ENCODE measurements around the gene ARRB1. TPM values are rescaled to one million over a fixed set of nuclear protein-coding genes. Genes with fewer than 3 reads are reported as not detected.

ARRB1 gene
- total RNA-seq, 2 experiments from 2014 or later, result 15.7 to 16.6 TPM

DNA sequence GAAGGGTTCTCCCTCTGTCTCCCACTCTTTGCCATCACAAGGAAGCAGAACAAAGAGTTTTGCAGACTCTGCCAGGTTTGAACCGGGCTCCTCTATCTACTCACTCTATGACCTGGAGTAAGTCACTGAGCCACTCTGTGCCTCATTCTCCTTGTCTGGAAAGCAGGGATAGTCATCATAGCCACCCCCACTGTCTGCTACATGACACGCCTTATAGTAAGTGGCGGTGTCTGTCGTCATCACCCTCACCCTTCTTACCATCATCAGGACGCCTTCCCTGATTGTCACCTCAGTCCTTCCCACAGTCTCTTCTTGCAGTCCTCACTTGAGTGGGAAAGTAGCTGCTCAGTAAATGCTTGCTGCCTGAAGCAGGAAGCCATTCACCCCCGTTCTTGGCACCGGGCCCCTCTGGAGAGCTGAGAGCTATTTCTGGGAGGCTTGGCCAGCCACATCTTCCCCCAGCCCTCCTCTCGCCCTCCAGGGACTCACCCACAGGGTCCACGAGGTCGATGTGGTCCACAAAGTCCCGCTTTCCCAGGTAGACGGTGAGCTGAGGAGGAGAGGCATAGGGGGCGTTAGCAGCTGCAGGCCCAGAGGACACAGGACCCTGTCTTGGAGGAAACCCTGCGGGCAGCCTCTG, 64.5 kb downstream of the ARRB1 start:
- H3K9me3 Mint-ChIP-seq, result no peaks in the 10 kb centered on the region
- H3K27me3 Mint-ChIP-seq (ENCODE audit: low read depth), result no peaks in the 10 kb centered on the region
- H3K27ac Mint-ChIP-seq, result no peak overlapping the region
- no peaks in the 10 kb centered on the region for H3K36me3 Mint-ChIP-seq (ENCODE audit: low read depth)
- H3K4me3 Mint-ChIP-seq, result no peak overlapping the region
- peaks cover 7% of the 10 kb centered on the region for H3K4me1 Mint-ChIP-seq (ENCODE audit: low read depth)
- intact Hi-C loops (cut with micrococcal nuclease), result no loop called here
- CTCF ChIA-PET, result interaction anchor here (2.6 kb wide), 1 partner anchor 98 kb away, joined by 8 read pairs; no protein-coding TSS in a partner anchor
- DNase-seq, result no peak

DNA sequence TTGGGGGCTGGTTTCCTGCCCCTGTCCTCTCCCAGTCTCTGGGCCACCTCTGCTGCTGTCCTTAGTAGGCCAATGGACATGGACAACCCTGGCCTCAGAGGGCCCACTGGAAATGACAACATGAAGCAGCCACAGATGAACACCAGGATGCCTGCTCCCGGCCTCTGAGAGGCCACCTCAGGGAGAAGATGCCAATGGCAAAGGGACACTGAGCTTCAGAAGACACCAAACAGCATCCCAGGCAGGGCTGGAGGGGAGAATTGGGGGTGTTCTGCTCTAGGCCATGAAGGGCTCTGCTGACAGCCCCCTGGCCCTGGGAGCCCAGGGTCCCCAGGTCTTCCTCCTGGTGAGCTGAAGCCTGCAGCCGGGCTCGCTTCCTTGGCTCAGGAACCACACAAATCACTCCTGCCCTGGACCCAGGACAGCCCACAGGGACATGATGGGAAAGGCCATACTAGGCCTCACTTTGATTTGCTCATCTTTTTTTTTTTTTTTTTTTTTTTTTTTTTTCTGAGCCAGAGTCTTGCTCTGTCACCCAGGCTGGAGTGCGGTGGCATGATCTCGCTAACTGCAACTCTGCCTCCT, 65.6 kb downstream of the ARRB1 start:
- Mint-ChIP-seq H3K27me3 (ENCODE audit: low read depth) (no peaks in the 10 kb centered on the region), H3K27ac (no peak overlapping the region), H3K36me3 (ENCODE audit: low read depth) (no peaks in the 10 kb centered on the region), H3K9me3 (no peaks in the 10 kb centered on the region), H3K4me3 (no peak overlapping the region), H3K4me1 (ENCODE audit: low read depth) (peaks cover 5% of the 10 kb centered on the region)
- CTCF ChIA-PET, result interaction anchor here (1.6 to 2.6 kb wide), 2 partner anchors 99 to 102 kb away, joined by 3 to 8 read pairs; no protein-coding TSS in a partner anchor
- DNase-seq, result no peak
- intact Hi-C loops (cut with micrococcal nuclease), result no loop called here

DNA sequence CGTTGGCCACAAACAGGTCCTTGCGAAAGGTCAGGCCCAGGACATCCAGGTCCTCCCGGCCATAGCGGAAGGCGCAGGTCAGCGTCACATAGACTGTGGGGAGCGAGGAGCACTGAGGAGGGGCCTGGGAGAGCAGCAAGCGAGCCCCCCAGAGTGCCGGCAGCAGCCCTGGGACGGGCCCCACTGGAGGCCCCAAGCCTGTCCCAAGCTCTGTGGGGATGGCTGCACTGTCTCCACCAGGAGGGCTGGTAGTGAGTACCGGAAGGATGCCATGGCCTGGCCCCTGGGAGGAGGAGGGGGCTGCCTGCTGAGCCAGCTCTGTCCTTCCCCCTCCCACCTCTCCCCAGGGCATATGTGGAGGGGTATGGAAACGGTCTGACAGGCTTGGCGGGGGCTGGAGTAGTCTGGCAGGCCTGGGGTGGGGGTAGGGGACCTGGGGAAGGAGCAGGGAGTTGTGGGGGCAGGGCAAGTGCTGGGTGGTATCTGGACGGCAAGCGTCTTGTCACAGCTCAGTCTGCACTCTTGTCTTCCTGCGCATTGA, 68.0 kb downstream of the ARRB1 start:
- Mint-ChIP-seq H3K36me3 (ENCODE audit: low read depth) (peaks cover 2% of the 10 kb centered on the region), H3K9me3 (no peaks in the 10 kb centered on the region), H3K4me1 (ENCODE audit: low read depth) (peaks cover 15% of the 10 kb centered on the region), H3K4me3 (no peak overlapping the region), H3K27me3 (ENCODE audit: low read depth) (no peaks in the 10 kb centered on the region), H3K27ac (no peak overlapping the region)
- intact Hi-C loops (cut with micrococcal nuclease), result no loop called here
- CTCF ChIA-PET, result interaction anchor here (1.2 to 13.4 kb wide), 2 partner anchors 103 to 248 kb away, joined by 3 to 374 read pairs; no protein-coding TSS in a partner anchor
- DNase-seq, result no peak

DNA sequence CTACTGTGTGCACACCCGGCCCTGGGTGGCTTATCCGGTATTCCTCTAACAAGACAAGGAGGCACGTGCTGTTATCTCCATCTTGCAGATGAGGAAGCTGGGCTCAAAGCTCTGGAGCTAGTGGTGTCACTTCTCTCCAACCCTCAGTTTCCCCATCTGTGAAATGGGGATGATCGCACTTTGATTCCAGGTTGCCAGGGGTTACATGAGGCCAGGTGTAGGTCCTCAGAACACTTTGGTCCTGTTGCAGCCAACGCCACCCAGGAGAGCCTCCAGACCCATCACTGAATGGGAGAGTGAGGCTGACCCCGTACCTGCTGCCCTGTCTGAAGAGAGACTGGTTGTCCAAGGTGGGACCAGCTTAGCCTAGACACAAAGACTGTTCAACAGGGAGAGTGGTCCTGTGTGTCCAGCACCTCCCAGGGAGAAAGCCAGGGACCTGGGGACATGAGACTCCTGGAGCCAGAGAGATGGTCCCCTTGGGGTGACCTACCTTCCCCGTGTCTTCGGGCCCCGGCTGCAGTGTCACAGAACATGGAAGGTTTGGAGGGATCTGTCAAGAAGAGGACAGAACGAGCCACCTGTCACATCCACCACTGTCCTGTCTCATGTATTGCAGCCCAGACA, 69.9 kb downstream of the ARRB1 start:
- peaks cover 5% of the 10 kb centered on the region for H3K36me3 Mint-ChIP-seq (ENCODE audit: low read depth)
- H3K27ac Mint-ChIP-seq, result no peak overlapping the region
- intact Hi-C loops (cut with micrococcal nuclease), result no loop called here
- no peak for DNase-seq
- CTCF ChIA-PET, result interaction anchor here (0.9 to 13.4 kb wide), 7 partner anchors 10 to 105 kb away, joined by 3 to 374 read pairs (median 6); partner anchors contain the start of gene ARRB1
- no peaks in the 10 kb centered on the region for H3K27me3 Mint-ChIP-seq (ENCODE audit: low read depth)
- no peak overlapping the region for H3K4me3 Mint-ChIP-seq
- H3K4me1 Mint-ChIP-seq (ENCODE audit: low read depth), result peaks cover 26% of the 10 kb centered on the region
- H3K9me3 Mint-ChIP-seq, result no peaks in the 10 kb centered on the region

DNA sequence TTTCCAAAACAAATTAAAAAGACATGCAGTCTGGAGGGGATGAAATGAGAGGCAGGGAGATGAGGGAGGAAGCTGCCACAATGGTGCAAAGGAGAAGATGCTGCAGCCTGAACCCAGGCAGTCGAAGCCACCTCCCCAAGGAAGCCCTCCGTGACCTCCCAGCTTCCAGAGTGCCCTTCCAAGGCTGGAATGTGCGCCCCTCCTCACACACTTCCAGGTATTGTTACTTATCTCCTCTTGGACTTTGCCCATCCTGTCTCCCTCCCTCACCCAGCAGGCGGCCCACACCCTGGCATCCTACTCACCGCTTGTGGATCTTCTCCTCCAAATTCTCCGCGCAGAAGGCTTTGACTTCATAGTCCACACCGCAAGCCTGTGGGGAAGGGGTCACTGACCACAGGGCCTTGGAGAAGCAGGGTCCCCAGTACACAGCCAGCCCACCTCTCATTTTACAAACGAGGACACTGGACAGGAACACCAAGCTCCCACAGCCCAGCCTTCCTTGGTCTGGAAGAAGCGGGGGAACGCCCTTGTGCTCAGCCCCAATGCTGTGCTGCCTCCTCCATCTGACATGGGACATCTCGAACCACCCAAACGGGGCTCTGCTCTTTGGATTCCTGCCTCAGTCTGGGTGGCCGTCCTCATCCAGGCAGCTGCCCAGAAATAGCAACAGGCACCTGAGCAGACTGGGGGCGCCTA, 70.5 kb downstream of the ARRB1 start:
- H3K9me3 Mint-ChIP-seq, result no peaks in the 10 kb centered on the region
- H3K27ac Mint-ChIP-seq, result peak overlapping the region; percentile 73
- intact Hi-C loops (cut with micrococcal nuclease), result loop anchor here (1.0 kb wide), 5 partner anchors 45 to 251 kb away; no protein-coding TSS in a partner anchor
- no peak overlapping the region for H3K4me3 Mint-ChIP-seq
- no peak for DNase-seq
- H3K4me1 Mint-ChIP-seq (ENCODE audit: low read depth), result peaks cover 32% of the 10 kb centered on the region
- H3K27me3 Mint-ChIP-seq (ENCODE audit: low read depth), result no peaks in the 10 kb centered on the region
- CTCF ChIA-PET, result interaction anchor here (0.7 to 13.4 kb wide), 31 partner anchors 8 to 253 kb away, joined by 3 to 374 read pairs (median 5); partner anchors contain the start of gene ARRB1
- peaks cover 5% of the 10 kb centered on the region for H3K36me3 Mint-ChIP-seq (ENCODE audit: low read depth)

DNA sequence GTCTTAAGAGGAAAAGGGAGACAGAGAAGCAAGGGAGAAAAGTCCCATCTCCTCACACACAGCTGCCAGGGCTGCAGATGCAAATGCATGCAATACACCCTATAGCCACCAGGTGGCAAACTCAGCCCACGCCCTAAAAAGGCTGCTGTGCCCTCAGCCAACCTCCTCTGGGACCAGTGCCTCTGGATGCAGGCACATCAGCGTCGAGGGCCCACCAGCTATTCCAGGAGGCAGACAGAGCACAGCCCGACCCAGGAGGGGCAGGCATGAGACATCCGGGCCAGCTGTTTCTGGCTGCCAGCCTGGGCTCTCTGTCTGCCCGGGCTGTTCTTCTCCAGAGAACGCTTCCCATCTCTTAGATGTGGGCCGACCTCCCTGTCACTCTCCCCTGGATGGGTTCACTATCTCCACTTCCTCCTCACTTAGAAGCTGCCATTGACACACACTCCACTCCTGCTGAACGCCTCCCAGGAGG, 71.2 kb downstream of the ARRB1 start:
- H3K27ac Mint-ChIP-seq, result peak overlapping the region; percentile 73

DNA sequence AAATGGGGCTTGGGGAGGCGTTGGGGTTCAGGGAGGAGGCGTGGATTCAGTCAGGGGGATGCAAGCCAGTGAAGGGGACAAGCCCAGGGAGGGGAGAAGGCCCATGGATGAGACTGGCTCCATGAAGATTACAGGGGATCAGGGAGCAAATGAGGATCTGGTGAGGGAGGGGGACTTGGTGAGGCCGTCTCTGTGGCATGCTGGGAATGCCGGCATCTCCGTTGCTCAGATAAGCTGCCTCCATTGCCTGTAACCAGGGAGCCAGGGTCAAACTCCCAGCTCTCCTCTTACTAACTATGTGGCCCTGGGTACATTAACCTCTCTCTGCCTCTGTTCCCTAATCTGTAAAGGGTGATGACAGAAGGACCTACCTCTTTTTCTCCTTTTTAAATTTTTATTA, 72.2 kb downstream of the ARRB1 start:
- CTCF ChIA-PET, result interaction anchor here (0.6 to 13.4 kb wide), 30 partner anchors 9 to 956 kb away, joined by 3 to 374 read pairs (median 6); partner anchors contain the start of gene ARRB1
- Mint-ChIP-seq H3K27ac (no peak overlapping the region), H3K4me1 (ENCODE audit: low read depth) (peaks cover 39% of the 10 kb centered on the region), H3K4me3 (no peak overlapping the region), H3K9me3 (no peaks in the 10 kb centered on the region), H3K36me3 (ENCODE audit: low read depth) (peaks cover 9% of the 10 kb centered on the region), H3K27me3 (ENCODE audit: low read depth) (no peaks in the 10 kb centered on the region)
- DNase-seq, result no peak
- intact Hi-C loops (cut with micrococcal nuclease), result no loop called here

More for the DNA sequence above, 71.2 kb downstream of the ARRB1 start:
- H3K27me3 Mint-ChIP-seq (ENCODE audit: low read depth), result no peaks in the 10 kb centered on the region
- intact Hi-C loops (cut with micrococcal nuclease), result loop anchor here (1.0 kb wide), 5 partner anchors 46 to 252 kb away; no protein-coding TSS in a partner anchor
- H3K4me1 Mint-ChIP-seq (ENCODE audit: low read depth), result peaks cover 38% of the 10 kb centered on the region
- H3K9me3 Mint-ChIP-seq, result no peaks in the 10 kb centered on the region
- peaks cover 8% of the 10 kb centered on the region for H3K36me3 Mint-ChIP-seq (ENCODE audit: low read depth)
- H3K4me3 Mint-ChIP-seq, result no peak overlapping the region
- CTCF ChIA-PET, result interaction anchor here (0.6 to 13.4 kb wide), 38 partner anchors 9 to 253 kb away, joined by 3 to 374 read pairs (median 5); partner anchors contain the start of gene ARRB1
- DNase-seq, result peak; percentile 86

DNA sequence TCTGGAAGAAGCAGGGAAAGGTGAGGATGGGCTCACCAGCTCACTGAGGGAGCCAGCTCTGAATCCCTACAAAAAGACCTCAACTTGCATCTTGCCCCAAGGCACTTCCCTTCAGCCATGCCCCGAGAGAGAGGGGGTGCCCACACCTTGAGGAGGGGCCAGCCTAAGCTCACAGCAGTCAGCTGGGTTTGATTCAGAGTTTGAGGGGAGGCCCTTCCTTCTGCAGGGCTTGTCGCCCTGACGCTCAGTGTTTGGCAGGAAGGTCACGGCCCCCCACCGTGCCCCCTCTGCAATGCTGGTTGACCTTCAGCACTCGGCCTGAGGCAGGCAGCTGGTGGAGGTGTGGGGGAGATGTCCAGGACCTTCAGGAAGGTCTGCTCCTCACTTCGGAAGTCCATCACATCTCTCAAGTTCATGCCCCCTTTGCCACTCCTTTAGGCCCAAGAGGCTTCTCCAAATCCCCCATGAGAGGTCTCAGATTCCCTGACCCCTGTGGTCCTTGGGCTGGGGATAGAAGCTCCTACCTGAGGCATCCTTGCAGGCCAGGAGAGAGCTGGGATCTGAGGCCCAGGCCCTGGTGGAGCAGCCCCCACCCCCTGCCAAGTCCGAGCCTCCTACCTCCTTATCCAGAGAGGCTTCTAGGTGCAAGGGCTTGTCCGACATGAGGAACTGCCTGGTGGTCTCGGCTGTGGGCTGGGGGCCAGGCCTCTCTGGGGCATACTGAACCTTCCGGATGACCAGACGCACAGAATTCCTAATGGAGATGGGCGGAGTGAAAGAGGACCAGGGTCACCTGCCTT, 73.3 kb downstream of the ARRB1 start:
- no peaks in the 10 kb centered on the region for H3K9me3 Mint-ChIP-seq
- H3K27ac Mint-ChIP-seq, result peak overlapping the region; percentile 47
- H3K4me1 Mint-ChIP-seq (ENCODE audit: low read depth), result peaks cover 48% of the 10 kb centered on the region
- intact Hi-C loops (cut with micrococcal nuclease), result no loop called here
- DNase-seq, result no peak
- CTCF ChIA-PET, result interaction anchor here (1.1 to 13.4 kb wide), 3 partner anchors 17 to 108 kb away, joined by 3 to 374 read pairs (median 7); no protein-coding TSS in a partner anchor
- H3K4me3 Mint-ChIP-seq, result no peak overlapping the region
- peaks cover 13% of the 10 kb centered on the region for H3K36me3 Mint-ChIP-seq (ENCODE audit: low read depth)
- no peaks in the 10 kb centered on the region for H3K27me3 Mint-ChIP-seq (ENCODE audit: low read depth)

DNA sequence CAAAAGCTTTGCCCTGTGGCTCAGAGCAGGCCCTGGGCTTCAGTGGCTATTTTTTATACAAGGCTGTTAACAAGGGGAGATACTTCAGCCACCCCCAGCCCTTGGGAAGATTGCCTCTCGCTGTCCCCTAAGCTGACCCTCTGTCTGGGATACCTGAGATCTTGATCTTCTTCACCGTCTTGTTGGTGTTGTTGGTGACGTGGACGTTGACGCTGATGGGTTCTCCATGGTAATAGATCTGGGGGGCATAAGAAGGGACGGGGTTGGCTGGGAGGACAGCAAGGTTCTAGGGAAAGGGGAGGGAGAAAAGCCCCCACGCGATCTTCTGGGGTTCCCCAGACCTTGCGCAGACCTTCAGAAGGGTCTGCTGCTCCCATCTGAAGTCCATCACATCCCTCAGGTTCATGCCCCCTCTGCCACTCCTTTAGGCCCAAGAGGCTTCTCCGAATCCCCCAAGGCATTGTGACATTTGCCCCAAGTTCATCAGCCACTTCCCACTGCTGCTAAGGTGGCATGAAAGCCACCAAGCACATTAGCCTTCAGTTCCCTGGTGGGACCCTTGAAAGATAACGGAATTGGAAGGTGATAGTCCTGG, 74.2 kb downstream of the ARRB1 start:
- intact Hi-C loops (cut with micrococcal nuclease), result no loop called here
- no peaks in the 10 kb centered on the region for H3K27me3 Mint-ChIP-seq (ENCODE audit: low read depth)
- no peaks in the 10 kb centered on the region for H3K9me3 Mint-ChIP-seq
- H3K27ac Mint-ChIP-seq, result peak overlapping the region; percentile 70
- CTCF ChIA-PET, result interaction anchor here (0.9 to 13.4 kb wide), 7 partner anchors 16 to 255 kb away, joined by 3 to 374 read pairs (median 7); no protein-coding TSS in a partner anchor
- peaks cover 16% of the 10 kb centered on the region for H3K36me3 Mint-ChIP-seq (ENCODE audit: low read depth)
- H3K4me3 Mint-ChIP-seq, result no peak overlapping the region
- no peak for DNase-seq
- H3K4me1 Mint-ChIP-seq (ENCODE audit: low read depth), result peaks cover 54% of the 10 kb centered on the region

DNA sequence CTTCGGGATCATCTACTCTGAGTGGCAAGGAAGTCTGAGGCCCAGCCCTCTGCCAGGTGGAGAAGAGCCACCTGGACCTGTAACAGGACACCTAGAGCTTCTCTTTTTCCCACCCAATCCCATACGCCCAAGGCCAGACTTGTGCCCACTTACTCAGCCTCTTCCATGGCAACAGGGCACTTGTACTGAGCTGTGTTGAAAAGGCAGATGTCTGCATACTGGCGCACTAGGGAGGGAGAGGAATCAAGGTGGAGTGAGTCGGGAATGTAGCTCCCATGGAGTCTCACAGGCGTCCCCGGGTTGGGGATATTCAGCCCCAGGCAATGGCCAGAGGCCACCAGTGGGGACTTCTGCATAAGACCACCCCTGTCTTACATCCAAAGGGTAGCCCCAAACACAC, 74.8 kb downstream of the ARRB1 start:
- CTCF ChIA-PET, result interaction anchor here (0.6 to 13.4 kb wide), 12 partner anchors 8 to 710 kb away, joined by 3 to 374 read pairs (median 5); no protein-coding TSS in a partner anchor

More for the DNA sequence above, 74.8 kb downstream of the ARRB1 start:
- no peak overlapping the region for H3K4me3 Mint-ChIP-seq
- DNase-seq, result no peak
- H3K4me1 Mint-ChIP-seq (ENCODE audit: low read depth), result peaks cover 54% of the 10 kb centered on the region
- H3K36me3 Mint-ChIP-seq (ENCODE audit: low read depth), result peaks cover 16% of the 10 kb centered on the region
- H3K27ac Mint-ChIP-seq, result peak overlapping the region; percentile 95
- H3K9me3 Mint-ChIP-seq, result no peaks in the 10 kb centered on the region
- intact Hi-C loops (cut with micrococcal nuclease), result no loop called here
- no peaks in the 10 kb centered on the region for H3K27me3 Mint-ChIP-seq (ENCODE audit: low read depth)
